SH-SY5Y (cell line): ENCODE results near the gene CCDC9B.

Experiments
- GATA2 ChIP-seq: IDR thresholded peaks from 2 replicates; pipeline ENCODE4 v1.6.1; 2011; ENCODE audit warnings: mild to moderate bottlenecking, low read depth, low read length
- GATA3 ChIP-seq: IDR thresholded peaks from 2 replicates; pipeline ENCODE4 v1.6.1; 2011; ENCODE audit warnings: low read depth, mild to moderate bottlenecking, low read length, moderate library complexity

DNA sequence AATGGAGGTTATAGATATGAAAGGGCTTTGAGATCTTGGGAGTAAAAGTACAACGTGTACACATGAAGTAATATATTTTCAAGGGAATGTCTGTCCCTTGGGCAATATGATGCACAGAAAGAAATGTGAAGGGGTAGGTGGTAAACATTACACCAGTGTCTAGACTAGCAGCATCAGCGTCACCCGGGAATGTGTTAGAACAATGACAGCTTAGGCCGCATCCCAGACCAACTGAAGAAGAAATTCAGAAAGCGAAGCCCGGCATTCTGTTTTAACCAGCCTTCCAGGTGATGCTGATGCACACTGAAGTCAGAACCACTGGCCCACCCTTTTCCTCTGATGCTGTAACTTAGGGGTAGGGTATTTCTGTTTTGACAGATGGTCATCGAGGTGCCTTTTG, 10.9 kb downstream of the CCDC9B start:
- no peak for TF ChIP-seq GATA2
- no peak for TF ChIP-seq GATA3
